Fibroblast of villous mesenchyme (primary cell): ENCODE data around the gene ARFRP1. TPM values are rescaled to one million over a fixed set of nuclear protein-coding genes. Genes with fewer than 3 reads are reported as not detected.

ENCODE experiments used
- DNase-seq: peaks from one replicate; pipeline ENCODE4 v3.0.0-alpha.2; 2010; ENCODE audit warnings: low read depth
- H3K4me3 ChIP-seq: 2 replicates; pipeline ENCODE4 v1.5.1; 2011; ENCODE audit warnings: low read depth, mild to moderate bottlenecking, low read length
- total RNA-seq: library from RNA; depleted of rRNA; stranded (reverse); fragments of >200 nt; gene quantifications from 2 replicates; pipeline ENCODE4 v1.2.3, GENCODE V29; 2012
- TF ChIP-seq, protein P1 (sequence below): IDR thresholded peaks from 2 replicates; pipeline ENCODE4 v1.5.1; 2012; ENCODE audit warnings: low read depth, mild to moderate bottlenecking, low read length; ENCODE audit not compliant: insufficient read depth

The ARFRP1 gene
- total RNA-seq, 1 donor = 24.2 TPM

DNA sequence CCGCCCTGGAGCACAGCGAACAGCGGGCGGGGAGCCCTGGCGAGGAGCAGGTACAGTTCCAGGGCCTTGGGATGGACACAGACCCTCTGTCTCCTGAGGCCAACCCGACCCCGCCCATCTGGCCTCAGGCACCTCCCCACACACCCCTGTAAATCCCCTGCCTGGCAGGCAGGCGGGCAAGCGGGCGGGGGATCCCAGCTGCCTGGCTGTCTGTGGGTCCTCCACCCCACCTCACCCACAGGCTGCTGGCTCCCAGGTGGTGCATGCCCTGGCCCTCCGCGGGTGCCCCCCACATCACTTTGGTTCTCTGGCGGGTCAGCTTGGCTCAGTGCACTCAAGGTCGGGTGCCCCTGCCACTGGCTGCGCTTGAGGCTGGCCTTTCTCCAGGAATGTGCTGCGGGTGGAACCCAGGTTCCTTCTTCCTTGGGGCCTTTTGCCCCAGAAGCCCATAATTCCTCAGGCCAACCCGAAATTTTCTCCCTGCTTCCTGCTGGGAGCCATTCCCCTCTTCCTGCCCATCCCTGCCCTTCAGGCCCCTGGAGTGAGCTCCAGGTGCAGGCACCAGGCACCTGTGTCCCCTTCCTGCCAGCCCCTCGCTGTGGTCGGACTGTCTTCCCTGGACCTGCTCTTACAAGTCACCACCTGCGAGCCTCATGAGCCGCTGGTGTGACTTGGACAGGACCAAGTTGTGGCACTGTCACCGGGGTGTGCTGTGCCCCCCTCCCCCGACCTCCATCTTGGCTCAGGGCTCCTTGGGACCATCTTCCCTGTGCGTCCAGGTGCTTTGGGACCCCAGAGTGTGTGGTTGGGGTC lies 16.7 kb downstream of the ARFRP1 start:
- DNase-seq = no peak

DNA sequence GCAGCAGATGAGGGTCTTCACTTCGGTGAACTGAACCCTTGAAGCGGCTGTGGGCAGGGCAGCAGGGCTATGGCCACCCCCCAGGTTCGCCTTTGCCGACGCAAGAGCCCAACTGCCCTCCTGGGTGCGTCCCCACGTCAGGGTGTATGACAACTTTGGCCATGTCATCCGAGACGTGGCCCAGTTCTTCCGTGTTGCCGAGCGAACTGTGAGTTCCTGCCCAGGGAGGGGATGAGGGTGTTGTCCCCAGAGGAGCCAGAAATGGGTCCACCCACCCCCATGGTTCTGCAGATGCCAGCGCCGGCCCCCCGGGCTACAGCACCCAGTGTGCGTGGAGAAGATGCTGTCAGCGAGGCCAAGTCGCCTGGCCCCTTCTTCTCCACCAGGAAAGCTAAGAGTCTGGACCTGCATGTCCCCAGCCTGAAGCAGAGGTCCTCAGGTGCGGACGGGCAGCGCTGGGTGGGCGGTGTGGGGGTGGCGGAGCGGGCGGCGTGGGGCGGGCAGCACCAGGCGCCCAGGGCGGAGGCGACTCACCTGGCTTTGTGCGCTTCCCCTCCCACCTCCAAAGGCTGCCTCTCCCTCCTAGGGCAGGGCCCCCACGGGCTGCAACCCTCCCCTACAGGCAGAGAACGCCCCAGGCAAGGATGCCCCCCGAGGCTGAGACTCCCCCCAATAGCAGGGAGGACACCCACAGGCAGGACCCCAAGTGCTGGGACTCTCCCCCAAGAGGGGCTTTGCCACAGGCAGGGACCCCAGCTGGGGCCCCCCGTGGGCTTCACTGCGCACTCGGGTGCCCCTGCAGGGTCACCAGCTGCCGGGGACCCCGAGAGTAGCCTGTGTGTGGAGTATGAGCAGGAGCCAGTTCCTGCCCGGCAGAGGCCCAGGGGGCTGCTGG lies 17.5 kb downstream of the ARFRP1 start:
- TF ChIP-seq, protein P1, sequence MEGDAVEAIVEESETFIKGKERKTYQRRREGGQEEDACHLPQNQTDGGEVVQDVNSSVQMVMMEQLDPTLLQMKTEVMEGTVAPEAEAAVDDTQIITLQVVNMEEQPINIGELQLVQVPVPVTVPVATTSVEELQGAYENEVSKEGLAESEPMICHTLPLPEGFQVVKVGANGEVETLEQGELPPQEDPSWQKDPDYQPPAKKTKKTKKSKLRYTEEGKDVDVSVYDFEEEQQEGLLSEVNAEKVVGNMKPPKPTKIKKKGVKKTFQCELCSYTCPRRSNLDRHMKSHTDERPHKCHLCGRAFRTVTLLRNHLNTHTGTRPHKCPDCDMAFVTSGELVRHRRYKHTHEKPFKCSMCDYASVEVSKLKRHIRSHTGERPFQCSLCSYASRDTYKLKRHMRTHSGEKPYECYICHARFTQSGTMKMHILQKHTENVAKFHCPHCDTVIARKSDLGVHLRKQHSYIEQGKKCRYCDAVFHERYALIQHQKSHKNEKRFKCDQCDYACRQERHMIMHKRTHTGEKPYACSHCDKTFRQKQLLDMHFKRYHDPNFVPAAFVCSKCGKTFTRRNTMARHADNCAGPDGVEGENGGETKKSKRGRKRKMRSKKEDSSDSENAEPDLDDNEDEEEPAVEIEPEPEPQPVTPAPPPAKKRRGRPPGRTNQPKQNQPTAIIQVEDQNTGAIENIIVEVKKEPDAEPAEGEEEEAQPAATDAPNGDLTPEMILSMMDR = no peak
- H3K4me3 ChIP-seq = no peak overlapping the region
- no peak for DNase-seq

More for the DNA sequence above, 16.7 kb downstream of the ARFRP1 start:
- no peak overlapping the region for H3K4me3 ChIP-seq
- TF ChIP-seq, protein P1 = no peak

DNA sequence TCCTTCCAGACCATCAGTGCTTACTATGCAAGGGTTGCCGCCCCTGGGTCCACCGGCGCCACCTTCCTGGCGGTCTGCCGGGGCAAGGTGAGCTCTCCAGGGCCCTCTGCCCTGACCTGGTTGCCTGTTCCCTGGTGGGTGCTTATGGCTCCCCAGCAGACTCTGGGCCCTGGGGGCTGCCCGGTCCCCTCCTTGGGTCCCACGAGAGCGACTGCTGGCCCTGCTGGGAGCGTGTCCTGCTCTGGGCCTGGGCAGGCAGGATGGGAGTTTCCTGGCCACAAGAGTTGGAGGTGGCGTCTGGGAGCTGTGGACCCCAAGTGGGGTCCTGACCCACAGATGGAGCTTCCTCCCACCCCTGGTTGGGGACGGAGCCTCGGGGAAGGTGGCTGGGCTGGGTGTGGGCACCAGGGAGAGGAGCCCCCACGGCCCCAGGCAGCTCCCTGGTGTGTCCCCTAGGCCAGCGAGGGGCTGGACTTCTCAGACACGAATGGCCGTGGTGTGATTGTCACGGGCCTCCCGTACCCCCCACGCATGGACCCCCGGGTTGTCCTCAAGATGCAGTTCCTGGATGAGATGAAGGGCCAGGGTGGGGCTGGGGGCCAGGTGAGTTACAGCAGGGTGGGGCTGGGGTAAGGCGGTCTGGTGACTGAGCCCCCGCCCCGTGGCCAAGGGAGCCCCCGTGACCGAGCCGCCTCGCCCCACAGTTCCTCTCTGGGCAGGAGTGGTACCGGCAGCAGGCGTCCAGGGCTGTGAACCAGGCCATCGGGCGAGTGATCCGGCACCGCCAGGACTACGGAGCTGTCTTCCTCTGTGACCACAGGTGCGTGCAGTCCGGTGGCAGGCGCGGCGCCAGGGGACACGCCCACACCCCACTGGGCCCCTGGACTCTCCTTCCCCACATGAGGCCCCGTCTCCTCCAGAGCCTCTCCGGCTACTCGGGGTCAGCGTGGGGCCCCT lies 18.5 kb downstream of the ARFRP1 start:
- TF ChIP-seq, protein P1 = no peak
- DNase-seq = no peak
- H3K4me3 ChIP-seq = no peak overlapping the region

DNA sequence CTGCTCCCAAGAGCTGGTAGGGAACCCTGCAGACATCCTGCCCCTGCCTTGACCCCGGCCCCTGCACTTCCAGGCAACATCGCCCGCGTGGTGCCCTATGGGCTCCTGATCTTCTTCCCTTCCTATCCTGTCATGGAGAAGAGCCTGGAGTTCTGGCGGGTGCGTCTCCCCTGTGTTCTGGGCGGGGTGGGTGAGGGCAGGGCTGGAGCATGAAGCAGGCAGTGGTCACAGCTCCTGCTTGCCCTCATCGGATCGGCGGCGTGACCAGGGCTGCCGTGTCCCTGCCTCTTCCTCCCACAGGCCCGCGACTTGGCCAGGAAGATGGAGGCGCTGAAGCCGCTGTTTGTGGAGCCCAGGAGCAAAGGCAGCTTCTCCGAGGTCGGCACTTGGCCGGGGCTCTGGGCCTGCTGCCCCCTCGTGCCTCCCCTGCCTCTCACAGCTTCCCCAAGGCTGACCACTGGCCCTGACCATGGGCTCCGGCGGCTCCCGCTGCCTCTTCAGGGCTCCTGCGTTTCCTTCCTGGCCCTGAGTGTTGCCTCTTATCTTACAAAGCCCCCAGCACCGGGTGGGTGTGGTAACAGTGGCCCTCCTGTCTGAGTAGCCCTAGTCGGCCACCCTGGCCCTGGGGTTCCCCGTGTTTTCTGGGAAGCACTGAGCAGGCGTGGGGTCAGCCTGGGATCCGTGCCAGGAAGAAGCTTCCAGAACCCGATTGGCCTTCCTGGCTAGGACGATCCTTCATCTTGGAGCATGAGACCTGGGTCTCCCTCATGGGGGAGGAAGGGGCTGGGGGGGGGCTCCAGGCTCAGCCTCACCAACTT lies 19.3 kb downstream of the ARFRP1 start:
- H3K4me3 ChIP-seq = no peak overlapping the region
- TF ChIP-seq, protein P1 = no peak
- no peak for DNase-seq

DNA sequence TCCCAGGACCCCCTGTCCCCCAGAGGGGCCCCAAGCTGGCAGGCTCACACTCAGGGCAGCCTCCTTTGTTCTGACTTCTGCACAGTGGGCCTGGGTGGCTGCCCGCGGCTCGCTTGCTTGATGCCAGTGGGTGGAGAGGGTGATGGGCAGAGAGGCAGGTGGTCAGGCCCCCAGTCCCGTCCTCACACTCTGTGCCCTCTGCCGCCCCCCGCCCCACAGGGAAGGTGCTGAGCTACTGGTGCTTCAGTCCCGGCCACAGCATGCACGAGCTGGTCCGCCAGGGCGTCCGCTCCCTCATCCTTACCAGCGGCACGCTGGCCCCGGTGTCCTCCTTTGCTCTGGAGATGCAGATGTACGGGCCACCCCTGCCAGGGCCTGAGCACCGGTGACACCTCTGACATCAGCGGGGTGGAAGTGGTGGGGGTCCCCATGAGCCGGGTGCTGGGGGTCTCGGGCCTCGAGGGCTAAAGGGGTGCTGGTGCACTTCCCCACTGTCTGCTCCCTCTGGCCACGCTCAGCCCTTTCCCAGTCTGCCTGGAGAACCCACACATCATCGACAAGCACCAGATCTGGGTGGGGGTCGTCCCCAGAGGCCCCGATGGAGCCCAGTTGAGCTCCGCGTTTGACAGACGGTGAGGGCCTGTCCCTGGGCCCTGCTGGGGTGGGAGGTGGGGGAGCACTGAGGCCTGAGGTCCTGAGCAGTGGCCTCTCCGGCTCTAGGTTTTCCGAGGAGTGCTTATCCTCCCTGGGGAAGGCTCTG lies 20.2 kb downstream of the ARFRP1 start:
- DNase-seq = no peak
- TF ChIP-seq, protein P1 = no peak

More for the DNA sequence above, 20.2 kb downstream of the ARFRP1 start:
- no peak overlapping the region for H3K4me3 ChIP-seq
